ENCODE measurements around the gene B4GALT5.

Gene B4GALT5

DNA sequence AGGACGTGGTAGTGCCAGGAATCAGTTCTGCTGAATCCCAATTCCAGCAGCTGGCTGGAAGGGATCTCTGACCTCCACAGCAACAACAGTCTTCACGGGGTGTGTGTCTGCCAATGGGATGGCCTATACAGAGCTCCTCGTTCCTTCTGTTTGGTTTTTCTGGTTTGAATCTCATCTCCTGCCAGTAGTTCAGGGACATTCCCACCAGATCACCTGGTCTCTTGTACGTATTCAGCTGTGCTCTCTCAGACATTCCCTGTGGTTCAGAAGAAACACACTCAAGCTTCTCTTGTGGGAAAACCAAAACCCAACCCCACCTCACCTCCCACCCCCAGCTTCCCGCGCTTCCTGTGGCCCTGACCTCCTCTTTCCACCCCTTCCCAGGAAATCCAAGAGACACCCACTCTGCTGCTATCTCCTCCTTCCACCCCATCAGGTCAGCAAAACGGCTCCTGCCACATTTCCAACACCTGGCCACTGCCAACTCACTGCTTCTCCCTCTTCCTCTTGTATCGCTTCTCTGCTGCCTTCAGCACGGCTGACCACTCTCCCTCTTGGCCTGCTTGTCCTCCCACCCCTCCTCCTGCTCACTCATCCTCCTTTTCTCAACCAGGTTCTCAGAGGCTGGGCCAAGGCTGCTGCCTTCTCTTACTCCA lies 82.5 kb downstream of the B4GALT5 start:
- TF ChIP-seq, protein P1, sequence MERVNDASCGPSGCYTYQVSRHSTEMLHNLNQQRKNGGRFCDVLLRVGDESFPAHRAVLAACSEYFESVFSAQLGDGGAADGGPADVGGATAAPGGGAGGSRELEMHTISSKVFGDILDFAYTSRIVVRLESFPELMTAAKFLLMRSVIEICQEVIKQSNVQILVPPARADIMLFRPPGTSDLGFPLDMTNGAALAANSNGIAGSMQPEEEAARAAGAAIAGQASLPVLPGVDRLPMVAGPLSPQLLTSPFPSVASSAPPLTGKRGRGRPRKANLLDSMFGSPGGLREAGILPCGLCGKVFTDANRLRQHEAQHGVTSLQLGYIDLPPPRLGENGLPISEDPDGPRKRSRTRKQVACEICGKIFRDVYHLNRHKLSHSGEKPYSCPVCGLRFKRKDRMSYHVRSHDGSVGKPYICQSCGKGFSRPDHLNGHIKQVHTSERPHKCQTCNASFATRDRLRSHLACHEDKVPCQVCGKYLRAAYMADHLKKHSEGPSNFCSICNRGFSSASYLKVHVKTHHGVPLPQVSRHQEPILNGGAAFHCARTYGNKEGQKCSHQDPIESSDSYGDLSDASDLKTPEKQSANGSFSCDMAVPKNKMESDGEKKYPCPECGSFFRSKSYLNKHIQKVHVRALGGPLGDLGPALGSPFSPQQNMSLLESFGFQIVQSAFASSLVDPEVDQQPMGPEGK (CRISPR knock-in tag; IDR thresholded peaks at IDR 0.05; ENCODE audit: borderline replicate concordance): peak; percentile 10; the same call in 1 of the 2 replicates
- no peak for TF ChIP-seq SNAI2 (CRISPR knock-in tag; IDR thresholded peaks at IDR 0.05)
- ATAC-seq: peak; percentile 17; the same call in 1 of the 3 replicates

DNA sequence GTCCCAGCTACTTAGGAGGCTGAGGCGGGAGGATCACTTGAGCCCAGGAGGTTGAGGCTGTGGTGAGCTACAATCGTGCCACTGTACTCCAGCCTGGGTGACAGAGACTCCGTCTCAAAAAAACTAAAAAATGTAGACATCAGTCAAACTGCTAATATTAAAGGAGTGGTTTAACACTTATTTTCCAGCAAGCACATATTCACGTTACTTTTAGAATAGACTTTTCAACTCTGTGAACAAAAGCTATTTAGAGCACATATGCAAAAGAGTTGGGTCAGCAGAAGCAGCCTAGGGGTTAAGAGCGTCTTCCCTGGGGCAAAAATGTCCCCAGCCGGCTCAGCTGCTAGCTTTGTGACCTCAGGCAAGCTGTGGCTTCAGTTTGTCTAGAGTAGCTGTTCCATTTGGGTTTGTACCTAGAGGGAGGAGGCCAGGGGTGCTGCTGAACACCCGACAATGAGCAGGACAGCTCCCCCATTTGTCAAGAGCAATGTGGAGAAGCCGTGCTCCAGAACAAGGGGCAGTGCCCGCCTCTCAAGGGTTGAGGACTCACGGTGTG lies 83.2 kb downstream of the B4GALT5 start:
- no peak for ATAC-seq
- TF ChIP-seq ZNF565 (CRISPR knock-in tag; conservative IDR thresholded peaks at IDR 0.05; ENCODE audit: low read depth): no peak
- TF ChIP-seq ZC3H10 (CRISPR knock-in tag; IDR thresholded peaks at IDR 0.05): no peak
- TF ChIP-seq, protein P2, sequence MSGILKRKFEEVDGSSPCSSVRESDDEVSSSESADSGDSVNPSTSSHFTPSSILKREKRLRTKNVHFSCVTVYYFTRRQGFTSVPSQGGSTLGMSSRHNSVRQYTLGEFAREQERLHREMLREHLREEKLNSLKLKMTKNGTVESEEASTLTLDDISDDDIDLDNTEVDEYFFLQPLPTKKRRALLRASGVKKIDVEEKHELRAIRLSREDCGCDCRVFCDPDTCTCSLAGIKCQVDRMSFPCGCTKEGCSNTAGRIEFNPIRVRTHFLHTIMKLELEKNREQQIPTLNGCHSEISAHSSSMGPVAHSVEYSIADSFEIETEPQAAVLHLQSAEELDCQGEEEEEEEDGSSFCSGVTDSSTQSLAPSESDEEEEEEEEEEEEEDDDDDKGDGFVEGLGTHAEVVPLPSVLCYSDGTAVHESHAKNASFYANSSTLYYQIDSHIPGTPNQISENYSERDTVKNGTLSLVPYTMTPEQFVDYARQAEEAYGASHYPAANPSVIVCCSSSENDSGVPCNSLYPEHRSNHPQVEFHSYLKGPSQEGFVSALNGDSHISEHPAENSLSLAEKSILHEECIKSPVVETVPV (CRISPR knock-in tag; IDR thresholded peaks at IDR 0.05): no peak
- TF ChIP-seq, protein P3, sequence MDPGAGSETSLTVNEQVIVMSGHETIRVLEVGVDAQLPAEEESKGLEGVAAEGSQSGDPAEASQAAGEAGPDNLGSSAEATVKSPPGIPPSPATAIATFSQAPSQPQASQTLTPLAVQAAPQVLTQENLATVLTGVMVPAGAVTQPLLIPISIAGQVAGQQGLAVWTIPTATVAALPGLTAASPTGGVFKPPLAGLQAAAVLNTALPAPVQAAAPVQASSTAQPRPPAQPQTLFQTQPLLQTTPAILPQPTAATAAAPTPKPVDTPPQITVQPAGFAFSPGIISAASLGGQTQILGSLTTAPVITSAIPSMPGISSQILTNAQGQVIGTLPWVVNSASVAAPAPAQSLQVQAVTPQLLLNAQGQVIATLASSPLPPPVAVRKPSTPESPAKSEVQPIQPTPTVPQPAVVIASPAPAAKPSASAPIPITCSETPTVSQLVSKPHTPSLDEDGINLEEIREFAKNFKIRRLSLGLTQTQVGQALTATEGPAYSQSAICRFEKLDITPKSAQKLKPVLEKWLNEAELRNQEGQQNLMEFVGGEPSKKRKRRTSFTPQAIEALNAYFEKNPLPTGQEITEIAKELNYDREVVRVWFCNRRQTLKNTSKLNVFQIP (CRISPR knock-in tag; IDR thresholded peaks at IDR 0.05; ENCODE audit: borderline replicate concordance, low read depth): no peak
- no peak for TF ChIP-seq ZNF70 (CRISPR knock-in tag; IDR thresholded peaks at IDR 0.05)
- no peak for TF ChIP-seq BACH2 (CRISPR knock-in tag; IDR thresholded peaks at IDR 0.05; ENCODE audit: borderline replicate concordance)
- TF ChIP-seq SNAI2 (CRISPR knock-in tag; IDR thresholded peaks at IDR 0.05): no peak
- TF ChIP-seq, protein P4, sequence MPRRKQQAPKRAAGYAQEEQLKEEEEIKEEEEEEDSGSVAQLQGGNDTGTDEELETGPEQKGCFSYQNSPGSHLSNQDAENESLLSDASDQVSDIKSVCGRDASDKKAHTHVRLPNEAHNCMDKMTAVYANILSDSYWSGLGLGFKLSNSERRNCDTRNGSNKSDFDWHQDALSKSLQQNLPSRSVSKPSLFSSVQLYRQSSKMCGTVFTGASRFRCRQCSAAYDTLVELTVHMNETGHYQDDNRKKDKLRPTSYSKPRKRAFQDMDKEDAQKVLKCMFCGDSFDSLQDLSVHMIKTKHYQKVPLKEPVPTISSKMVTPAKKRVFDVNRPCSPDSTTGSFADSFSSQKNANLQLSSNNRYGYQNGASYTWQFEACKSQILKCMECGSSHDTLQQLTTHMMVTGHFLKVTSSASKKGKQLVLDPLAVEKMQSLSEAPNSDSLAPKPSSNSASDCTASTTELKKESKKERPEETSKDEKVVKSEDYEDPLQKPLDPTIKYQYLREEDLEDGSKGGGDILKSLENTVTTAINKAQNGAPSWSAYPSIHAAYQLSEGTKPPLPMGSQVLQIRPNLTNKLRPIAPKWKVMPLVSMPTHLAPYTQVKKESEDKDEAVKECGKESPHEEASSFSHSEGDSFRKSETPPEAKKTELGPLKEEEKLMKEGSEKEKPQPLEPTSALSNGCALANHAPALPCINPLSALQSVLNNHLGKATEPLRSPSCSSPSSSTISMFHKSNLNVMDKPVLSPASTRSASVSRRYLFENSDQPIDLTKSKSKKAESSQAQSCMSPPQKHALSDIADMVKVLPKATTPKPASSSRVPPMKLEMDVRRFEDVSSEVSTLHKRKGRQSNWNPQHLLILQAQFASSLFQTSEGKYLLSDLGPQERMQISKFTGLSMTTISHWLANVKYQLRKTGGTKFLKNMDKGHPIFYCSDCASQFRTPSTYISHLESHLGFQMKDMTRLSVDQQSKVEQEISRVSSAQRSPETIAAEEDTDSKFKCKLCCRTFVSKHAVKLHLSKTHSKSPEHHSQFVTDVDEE (CRISPR knock-in tag; IDR thresholded peaks at IDR 0.05): no peak
- no peak for TF ChIP-seq ISL1 (CRISPR knock-in tag; IDR thresholded peaks at IDR 0.05)
- TF ChIP-seq, protein P5, sequence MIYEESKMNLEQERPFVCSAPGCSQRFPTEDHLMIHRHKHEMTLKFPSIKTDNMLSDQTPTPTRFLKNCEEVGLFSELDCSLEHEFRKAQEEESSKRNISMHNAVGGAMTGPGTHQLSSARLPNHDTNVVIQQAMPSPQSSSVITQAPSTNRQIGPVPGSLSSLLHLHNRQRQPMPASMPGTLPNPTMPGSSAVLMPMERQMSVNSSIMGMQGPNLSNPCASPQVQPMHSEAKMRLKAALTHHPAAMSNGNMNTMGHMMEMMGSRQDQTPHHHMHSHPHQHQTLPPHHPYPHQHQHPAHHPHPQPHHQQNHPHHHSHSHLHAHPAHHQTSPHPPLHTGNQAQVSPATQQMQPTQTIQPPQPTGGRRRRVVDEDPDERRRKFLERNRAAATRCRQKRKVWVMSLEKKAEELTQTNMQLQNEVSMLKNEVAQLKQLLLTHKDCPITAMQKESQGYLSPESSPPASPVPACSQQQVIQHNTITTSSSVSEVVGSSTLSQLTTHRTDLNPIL (CRISPR knock-in tag; IDR thresholded peaks at IDR 0.05; ENCODE audit: low read depth): no peak
- TF ChIP-seq TOX (CRISPR knock-in tag; IDR thresholded peaks at IDR 0.05; ENCODE audit: borderline replicate concordance): no peak
- TF ChIP-seq GLIS3 (CRISPR knock-in tag; IDR thresholded peaks at IDR 0.05): no peak
- no peak for TF ChIP-seq ZNF8 (CRISPR knock-in tag; IDR thresholded peaks at IDR 0.05)
- no peak for TF ChIP-seq OSR1 (CRISPR knock-in tag; IDR thresholded peaks at IDR 0.05)
- TF ChIP-seq ZFP3 (CRISPR knock-in tag; IDR thresholded peaks at IDR 0.05): no peak
- TF ChIP-seq RARB (CRISPR knock-in tag; IDR thresholded peaks at IDR 0.05): no peak
- no peak for TF ChIP-seq TCF4 (CRISPR knock-in tag; IDR thresholded peaks at IDR 0.05; ENCODE audit: borderline replicate concordance)
- no peak for TF ChIP-seq ESRRG (CRISPR knock-in tag; IDR thresholded peaks at IDR 0.05)
- TF ChIP-seq, protein P1 (CRISPR knock-in tag; IDR thresholded peaks at IDR 0.05; ENCODE audit: borderline replicate concordance): no peak

Measured in SK-N-SH treated with all-trans-retinoic acid at 6 μM for 48 hours (cell line).